ENCODE data around the gene VASP.
A peak's percentile ranks its signal among the peaks of the same experiment; 100 is the strongest.

The VASP gene

DNA sequence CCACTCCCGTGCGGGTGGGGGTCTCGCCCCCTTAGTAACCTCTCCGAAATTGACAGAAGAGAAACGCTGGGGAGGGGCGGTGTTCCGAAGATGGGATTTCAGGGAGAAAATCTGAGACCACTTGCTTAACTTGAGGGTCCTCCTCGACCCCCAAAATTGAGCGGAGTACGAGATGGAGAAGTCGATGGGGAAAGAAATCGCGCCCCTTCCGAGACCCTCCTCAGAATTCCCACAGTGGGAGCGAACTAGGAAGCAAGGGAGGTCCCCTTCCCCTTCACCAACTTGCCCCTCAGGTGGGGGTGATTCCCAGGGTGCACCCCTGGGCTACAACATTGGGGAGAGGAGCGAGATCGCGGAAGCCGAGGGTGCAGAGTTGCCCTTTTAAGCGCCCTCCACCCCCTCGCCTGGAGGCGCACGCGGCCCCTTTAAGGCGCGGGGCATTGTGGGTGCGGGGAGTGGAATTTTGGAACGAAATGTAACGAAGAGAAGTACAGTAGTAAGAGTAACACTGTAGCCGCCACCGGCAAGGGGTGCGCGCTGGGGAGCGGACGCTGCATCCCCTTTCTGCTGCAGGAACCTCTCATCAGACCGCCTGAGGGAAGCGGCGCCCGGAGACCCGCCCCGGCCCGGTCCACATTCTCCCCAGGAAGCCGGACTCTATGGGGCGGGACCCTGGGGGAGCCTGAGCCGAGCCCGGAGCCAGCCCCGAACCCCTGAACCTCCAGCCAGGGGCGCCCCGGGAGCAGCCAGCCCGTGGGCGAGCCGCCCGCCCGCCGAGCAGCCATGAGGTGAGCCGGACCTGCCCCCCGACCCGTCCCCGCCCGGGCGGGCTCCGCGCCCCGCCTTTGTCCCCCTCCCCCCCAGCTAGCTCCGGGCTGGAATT, at the start of gene VASP:
TSS of gene VASP (plus strand) at position 491 of the 883 bp plus-strand sequence. CDS start at position 784, 293 bp downstream.
- peak; percentile 92 for DNase-seq (ENCODE audit: low read depth)

DNA sequence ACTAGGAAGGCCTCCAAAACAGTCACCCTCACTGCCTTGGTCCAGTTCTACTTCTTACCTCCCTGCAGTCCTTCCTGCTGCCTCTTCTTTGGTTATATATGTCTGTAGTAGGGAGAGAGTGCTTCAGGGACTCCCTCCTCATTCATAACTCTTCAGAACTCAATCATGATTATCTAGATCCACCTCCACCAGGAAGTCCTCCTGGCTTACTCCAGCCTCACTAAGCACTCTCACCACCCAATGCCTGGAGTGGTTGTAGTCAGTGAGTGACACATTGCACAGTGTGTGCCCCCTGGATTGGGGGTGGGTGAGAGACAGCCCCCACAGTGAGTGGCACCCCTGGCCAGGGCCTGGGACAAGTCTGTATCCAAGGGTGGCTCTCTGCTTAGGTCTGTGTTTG, 49.5 kb upstream of the VASP start:
- no peak for DNase-seq (ENCODE audit: low read depth)

DNA sequence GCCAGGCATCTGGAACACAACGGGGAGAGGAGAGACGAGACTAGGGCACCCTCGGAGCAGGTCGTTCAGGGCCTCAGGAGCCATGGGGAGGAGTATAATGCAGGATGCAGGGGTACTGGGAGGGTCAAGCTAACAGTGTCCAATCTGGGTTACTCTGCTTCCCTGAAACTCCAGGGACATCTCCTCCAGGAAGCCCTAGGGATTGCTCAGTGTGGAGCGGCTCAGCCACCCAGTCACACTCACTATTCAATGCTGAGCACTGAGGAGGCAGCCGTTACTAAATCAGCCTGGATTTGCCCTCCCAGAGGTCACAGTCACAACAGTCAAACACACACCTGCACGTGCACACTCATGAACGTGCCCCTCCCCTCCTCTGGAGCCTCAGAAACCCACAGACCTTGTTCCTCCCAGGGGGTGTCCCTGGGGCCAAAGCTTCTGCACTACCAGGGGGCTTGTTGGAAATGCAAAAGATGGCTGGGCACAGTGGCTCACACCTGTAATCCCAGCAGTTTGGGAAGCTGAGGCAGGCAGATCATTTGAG, 46.4 kb upstream of the VASP start:
- no peak for DNase-seq (ENCODE audit: low read depth)

DNA sequence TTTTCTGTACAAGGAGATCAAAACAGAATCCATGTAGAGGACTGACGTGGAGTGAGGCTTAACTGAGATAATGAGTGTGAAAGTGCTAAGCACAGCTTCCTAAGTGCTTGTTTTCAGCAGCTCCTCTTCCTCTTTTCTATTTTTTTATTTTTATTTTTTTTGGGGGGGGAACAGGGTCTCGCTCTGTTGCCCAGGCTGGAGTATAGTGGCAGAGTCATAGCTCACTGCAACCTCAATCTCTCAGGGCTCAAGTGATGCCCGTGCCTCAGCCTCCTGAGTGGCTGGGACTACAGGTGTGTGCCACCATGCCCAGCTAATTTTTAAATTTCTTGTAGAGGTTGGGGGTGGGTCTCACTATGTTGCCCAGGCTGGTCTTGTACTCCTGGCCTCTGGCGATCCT, 45.1 kb upstream of the VASP start:
- no peak for DNase-seq (ENCODE audit: low read depth)

DNA sequence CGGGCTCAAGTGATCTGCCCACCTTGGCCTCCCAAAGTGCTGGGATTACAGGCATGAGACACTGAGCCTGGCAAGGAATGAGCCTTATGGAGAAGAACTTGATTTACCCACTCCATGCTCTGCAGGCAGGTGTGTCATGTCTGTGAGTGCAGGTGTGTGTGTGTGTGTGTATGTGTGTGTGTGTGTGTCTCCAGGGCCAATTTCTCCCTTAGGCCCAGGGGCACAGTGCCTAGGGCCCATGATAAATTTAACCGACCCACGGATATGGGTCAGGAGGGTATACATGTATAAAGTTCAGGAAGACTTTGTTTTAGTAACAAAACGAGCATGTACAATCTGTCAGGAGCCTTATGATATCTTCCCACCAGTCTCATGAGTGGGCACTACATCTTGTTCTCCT, 44.0 kb upstream of the VASP start:
- no peak for DNase-seq (ENCODE audit: low read depth)

DNA sequence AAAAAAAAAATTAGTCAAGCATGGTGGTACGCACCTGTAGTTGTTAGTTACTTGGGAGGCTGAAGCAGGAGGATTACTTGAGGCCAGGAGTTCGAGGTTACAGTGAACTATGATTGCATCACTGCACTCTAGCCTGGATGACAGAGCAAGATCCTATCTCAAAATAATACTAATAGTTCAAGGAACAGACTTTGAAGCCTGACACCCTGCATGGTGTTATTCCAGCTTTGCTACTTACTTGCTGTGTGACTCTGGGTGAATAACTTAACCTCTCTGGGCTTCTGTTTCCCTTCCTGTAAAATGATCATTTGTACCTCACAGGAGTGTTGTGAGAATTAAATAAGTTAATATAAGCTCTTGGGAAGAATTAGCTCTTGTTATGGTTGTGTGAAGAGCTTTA, 43.0 kb upstream of the VASP start:
- no peak for DNase-seq (ENCODE audit: low read depth)

DNA sequence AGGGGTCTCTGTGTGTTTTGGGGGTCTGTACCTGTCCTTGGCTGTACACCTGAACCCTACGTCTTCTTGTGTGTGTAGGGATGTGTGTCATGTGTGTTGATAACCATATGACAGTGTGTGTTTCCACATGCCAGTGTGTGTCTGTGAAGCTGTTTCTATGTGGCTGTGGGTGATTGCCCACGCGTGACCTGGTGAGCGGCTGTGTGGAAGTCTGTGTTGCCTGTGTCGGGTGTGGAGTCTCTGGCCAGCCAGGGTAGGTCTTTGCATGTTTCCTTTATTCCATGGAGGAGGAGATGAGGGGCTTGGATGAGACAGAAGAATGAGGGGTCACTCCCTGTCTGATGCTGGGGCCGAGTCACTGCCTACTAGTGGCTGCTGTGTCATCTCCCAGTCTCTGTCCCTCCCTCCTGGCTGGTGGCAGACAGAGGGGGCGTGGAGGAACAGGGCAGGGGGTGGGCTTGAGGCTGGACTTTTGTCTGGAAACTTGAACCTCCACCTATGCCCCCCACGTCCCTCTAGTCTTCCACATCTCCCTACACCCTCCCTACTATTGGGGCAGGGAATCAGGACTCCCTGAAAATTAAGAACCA, 42.3 kb upstream of the VASP start:
- DNase-seq (ENCODE audit: low read depth), result no peak

DNA sequence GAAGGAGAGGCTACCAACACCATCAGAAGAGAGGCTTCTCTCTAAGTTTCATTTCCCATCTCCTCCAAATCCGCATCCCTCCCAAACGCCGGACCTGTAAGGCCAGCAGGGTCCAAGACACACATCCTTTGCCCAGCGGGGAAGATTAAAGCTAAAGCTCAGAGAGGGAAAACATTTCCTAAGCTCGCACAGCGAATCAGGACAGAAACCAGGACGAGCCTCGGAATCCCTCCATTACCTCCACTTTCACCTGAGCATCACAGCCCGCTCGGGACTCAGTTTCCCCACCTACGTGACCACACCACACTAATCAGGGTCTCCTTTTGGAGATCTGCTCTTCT, 40.2 kb upstream of the VASP start:
- DNase-seq (ENCODE audit: low read depth), result no peak

DNA sequence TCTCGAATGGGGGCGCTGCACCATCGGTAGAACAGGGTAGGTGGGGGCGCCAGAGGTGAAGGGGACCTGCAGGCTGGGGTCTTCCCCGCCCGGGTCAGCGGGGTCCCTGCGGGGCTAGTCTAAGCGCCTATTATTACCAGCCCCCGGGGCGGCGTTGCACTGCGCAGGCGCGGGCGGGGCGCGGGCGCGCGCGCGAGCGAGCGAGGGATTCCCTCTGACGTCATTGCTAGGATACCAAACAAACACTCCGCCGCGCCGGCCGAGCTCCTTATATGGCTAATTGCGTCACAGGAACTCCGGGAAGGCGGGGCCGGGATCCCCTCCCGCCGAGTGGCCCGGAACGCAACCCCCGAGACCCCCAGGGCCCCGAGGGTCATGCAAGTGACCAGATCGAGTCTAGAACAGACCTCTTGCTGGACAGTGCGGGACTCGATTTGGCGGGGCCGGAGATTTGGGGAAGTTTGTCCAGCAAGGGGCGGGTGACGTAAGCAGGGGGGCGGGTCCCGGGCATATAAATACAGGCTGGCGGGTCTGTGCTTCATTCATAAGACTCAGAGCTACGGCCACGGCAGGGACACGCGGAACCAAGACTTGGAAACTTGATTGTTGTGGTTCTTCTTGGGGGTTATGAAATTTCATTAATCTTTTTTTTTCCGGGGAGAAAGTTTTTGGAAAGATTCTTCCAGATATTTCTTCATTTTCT, 39.7 kb upstream of the VASP start, which contains the start of gene FOSB:
TSS of gene FOSB (plus strand) at position 541 of the 703 bp plus-strand sequence. CDS start 591 bp downstream, outside the sequence.
- peak; percentile 89 for DNase-seq (ENCODE audit: low read depth)

DNA sequence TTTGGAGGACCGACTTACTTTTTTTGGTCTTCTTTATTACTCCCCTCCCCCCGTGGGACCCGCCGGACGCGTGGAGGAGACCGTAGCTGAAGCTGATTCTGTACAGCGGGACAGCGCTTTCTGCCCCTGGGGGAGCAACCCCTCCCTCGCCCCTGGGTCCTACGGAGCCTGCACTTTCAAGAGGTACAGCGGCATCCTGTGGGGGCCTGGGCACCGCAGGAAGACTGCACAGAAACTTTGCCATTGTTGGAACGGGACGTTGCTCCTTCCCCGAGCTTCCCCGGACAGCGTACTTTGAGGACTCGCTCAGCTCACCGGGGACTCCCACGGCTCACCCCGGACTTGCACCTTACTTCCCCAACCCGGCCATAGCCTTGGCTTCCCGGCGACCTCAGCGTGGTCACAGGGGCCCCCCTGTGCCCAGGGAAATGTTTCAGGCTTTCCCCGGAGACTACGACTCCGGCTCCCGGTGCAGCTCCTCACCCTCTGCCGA, 39.1 kb upstream of the VASP start:
- peak; percentile 38 for DNase-seq (ENCODE audit: low read depth)

DNA sequence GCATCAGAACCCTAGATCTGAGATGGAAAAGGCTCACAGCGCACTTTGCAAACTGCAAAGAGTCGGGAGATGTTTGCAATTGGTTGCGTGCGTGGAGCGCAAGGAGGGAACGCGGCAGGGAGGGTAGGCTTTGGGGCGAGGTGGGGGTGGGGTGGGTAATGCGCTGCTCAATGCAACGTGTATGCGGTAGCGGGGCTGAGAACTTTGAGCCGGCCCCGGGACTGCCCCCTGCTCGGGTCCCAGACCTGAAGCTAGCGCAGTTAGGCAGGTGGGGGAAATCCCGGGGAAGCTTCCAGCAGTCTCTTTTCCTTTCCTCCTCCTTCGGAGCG, 38.5 kb upstream of the VASP start:
- peak; percentile 61 for DNase-seq (ENCODE audit: low read depth)

DNA sequence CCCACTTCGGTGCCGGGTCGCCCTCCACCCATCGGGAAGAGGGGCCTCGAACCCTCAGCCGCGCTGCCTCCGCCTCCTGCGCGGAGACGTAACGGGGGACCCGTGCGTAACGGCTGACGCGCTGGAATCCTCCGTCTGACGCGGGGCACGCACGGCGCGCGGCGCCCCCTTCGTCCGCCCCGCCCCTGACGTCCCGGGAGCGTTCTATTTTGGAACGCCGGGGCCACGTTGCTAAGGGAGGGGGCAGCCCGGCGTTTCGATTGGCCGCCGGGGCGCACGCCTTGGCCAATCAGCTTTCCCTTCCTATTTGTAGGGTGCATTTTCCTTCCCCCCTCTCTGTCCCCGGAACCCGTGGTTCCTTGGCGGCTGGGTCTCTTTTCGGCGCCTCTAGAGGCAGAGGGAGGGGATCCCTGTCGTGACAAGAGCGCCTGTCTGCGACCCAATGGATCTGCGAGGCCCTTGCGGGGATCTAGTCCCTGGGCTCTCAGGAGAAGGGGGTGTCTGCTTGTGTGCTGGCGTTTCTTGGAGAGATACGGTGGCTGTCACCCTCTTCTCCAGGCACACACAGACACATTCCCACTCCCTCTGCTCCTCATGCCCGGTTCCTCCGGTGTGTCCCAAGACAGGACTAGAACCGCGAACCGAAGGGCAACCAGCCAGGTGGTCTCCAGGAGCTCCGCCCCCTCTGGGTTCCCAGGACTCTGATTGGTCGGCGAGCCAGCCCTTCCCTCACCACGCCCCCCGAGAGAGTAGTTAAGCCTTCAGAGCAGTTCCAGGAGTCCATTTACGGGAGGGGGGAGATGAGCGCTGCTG, 37.9 kb upstream of the VASP start:
- DNase-seq (ENCODE audit: low read depth), result peak; percentile 95

DNA sequence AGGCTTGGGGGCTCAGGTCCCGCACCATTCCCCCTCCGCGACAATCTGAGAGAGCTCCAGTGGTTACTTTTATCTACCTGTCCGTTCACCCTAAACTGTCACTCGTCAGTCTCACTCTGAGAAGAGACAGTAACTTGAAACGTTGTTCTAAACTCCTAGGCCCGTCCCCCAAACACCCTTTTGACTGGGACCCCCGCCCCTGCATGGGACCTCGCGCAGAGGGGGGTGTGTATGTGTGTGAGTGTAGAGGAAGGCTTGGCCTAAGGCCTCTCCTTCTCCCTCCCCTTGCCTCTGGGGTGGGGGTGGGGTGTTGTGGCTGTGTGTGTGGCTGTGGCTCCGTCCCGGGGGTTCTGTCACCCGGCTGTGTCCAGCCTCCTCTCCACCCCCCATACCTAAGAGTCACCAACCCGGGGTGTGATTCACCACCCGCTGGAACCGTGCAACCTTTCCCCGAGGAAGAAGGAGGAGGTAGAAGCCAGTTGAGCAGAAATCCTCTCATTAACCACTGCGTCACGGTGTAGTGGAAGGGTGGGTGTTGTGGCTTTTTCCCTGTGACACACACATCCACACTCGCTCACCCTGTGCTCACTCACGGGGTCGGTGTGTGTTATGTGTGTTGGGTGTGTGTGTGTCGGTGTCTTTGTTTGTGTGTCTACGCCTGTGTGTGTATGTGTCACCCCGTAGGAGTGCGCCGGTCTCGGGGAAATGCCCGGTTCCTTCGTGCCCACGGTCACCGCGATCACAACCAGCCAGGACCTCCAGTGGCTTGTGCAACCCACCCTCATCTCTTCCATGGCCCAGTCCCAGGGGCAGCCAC, 37.1 kb upstream of the VASP start:
- DNase-seq (ENCODE audit: low read depth), result peak; percentile 50

DNA sequence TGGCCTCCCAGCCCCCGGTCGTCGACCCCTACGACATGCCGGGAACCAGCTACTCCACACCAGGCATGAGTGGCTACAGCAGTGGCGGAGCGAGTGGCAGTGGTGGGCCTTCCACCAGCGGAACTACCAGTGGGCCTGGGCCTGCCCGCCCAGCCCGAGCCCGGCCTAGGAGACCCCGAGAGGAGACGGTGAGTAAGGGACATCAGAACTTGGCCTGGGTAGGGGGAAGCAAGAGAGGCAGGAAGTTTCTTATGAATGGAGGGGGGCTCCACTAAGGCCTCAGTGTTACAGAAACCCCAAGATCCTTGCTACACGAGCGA, 36.6 kb upstream of the VASP start:
- DNase-seq (ENCODE audit: low read depth), result no peak

DNA sequence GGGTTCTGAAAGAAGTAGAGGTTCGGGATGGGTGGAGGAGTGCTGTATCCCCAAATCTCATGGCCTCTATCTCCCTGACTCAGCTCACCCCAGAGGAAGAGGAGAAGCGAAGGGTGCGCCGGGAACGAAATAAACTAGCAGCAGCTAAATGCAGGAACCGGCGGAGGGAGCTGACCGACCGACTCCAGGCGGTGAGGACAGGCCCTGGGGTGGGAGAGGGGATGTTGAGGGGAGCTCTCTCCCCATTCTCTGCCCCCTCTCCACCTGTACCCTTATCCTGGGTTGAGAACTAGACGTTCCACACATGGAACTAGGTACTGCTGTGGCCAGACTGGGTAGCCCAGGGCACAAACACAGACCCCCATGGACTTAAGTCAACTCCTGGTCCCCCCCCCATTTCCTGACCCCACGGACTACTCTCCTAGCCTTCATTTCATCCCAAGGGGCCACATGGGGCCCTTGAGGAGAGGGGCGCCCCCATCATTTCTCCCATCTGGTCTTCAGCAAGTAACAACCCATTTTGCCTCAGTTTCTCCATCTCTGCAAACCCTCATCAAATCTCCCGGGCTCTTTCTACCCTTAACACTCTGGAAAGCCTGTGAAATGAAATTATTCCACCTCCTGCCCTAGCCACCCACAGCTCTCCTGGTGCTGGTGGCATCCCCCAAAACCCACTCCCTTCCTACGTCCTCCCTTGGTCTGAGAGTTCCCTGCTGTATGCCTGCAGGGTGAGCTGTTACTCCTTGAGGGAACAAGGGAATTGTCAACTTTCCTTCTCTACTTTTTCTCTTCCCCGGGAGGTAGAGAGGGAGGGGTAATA, 36.0 kb upstream of the VASP start:
- DNase-seq (ENCODE audit: low read depth), result no peak

DNA sequence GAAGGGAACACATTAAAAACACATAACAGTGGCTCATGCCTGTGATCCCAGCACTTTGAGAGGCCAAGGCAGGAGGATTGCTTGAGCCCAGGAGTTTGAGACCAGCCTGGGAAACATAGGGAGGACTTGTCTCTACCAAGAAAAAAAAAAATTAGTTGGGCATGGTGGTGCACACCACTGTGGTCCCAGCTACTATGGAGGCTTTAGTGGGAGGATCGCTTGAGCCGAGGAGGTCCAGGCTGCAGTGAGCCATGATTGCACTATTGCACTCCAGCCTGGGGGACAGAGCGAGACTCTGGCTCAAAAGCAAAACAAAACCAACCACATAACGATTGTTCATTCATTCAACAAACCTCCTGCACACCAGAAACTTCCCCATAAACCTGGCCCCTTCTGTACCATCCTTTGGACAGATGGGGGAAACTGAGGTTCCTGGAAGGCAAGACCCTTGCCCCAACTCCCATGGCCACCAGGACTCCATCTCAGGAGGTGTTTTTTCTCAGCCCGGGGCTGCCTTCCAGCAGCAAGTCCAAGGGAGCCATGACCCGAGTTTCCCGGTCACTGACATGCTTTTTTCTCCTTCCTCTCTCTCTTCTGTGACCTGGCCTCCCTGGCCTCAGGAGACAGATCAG, 35.2 kb upstream of the VASP start:
- no peak for DNase-seq (ENCODE audit: low read depth)

DNA sequence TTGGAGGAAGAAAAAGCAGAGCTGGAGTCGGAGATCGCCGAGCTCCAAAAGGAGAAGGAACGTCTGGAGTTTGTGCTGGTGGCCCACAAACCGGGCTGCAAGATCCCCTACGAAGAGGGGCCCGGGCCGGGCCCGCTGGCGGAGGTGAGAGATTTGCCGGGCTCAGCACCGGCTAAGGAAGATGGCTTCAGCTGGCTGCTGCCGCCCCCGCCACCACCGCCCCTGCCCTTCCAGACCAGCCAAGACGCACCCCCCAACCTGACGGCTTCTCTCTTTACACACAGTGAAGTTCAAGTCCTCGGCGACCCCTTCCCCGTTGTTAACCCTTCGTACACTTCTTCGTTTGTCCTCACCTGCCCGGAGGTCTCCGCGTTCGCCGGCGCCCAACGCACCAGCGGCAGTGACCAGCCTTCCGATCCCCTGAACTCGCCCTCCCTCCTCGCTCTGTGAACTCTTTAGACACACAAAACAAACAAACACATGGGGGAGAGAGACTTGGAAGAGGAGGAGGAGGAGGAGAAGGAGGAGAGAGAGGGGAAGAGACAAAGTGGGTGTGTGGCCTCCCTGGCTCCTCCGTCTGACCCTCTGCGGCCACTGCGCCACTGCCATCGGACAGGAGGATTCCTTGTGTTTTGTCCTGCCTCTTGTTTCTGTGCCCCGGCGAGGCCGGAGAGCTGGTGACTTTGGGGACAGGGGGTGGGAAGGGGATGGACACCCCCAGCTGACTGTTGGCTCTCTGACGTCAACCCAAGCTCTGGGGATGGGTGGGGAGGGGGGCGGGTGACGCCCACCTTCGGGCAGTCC, 34.5 kb upstream of the VASP start:
- no peak for DNase-seq (ENCODE audit: low read depth)

DNA sequence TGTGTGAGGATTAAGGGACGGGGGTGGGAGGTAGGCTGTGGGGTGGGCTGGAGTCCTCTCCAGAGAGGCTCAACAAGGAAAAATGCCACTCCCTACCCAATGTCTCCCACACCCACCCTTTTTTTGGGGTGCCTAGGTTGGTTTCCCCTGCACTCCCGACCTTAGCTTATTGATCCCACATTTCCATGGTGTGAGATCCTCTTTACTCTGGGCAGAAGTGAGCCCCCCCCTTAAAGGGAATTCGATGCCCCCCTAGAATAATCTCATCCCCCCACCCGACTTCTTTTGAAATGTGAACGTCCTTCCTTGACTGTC, 34.0 kb upstream of the VASP start:
- DNase-seq (ENCODE audit: low read depth), result no peak
